SHP77 (cell line): ENCODE measurements around the gene LAMB4.

ENCODE experiments used
- DNase-seq, 2 experiments: peaks; one replicate each; lab custom pipeline; 2025; lab: John Stamatoyannopoulos, UW

The LAMB4 gene

DNA sequence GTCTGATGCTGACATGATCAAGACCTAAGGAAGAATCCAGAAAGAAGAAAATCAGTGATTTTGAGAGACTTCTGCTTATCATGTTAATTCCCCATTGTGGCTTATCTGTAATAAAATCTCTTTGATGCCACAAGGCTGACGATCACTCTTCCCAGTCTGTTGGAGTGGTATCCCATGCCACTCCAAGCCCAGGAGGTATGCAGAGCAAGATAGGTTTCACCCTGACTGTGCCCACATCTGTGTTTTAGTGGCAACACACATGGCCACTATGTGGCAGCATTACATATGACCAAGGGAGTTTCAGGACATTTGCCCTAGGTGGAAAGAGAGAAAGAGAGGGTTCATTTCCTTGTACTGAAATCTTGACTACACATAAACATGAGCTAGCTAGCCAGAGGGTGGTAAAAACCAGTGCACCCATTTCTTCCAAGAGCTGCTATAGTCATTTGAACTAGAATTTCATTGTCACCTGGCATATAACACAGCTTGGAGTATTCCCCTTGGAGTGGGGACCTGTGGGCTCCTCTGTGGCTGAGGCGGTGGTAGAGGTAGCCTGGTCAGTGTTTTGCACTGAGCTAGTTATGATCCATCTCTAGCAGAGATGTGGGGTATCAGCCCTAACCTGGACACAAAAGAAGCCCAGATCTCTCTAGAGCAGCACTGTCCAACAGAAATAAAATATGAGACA, 20.8 kb downstream of the LAMB4 start:
- peak in 1 of 2 experiments; percentile 17 for DNase-seq

DNA sequence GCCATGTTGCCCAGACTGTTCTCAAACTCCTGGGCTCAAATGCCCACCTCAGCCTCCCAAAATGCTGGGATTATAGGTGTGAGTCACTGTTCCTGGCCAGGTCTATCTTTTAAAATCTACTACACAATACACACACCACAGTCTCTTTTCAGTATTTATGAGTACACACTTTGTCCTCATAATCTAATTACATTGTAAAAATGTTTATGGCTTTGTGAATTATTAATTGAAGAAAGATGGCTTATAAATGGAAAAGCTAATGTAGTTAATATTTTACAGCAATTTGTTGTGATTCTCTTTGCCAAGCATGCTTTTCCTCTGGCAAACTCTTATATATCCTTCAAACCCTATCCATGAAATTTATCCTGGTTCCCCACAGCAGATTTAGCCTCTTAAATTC, 22.0 kb downstream of the LAMB4 start:
- DNase-seq = no peak

DNA sequence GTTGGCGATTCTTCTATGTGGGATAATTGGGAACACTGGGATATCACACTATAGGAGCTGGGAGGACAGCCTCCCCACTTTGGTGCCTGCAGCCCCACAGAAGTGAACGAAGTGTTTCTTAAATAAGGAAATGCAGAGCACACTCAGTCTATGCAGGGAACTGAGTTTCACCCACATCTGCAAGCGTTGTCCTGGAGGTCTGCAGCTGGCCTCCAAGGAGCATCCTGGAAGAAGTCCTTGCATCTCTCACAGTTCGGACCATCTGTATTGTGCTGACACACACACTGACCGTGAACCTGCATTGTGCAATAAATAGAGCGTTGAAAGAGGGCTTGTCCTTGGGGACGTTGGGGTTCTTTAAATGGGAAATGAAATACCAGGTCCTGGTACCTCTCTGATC, 25.8 kb downstream of the LAMB4 start:
- DNase-seq = no peak

DNA sequence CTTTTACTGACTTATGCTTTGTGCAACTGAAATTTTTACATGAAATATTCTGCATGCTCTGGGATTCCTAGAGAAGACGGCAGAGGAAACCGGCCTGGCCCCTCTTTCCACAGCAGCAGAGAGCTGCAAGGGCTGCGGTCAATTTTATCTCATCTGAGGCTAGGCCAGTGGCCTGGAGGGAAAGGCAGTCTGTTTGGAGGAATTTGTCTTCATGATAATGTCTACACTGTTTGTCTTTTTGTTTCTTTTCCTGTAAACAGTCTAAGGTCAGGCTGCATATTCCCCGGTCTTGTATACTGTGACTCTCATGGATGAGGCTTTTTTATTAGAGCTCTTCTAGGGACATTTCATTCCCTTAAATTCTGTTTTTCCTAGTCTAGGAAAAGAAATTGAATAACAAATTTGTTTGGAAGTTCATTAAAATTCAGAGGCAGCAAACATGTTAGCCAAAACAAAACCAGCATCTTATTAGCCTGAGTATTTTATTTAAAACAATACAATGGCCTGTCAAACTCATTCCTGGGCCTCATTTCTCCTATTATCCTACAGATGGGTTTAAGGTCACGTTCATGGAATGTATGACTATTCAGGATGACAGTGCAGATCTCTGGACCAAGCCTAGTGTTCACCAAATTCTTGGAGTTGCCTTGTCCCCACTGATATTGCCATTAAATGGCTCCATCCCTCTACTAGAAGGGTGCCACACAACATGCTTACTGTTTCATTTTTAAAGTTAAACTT, 26.4 kb downstream of the LAMB4 start:
- DNase-seq = no peak

DNA sequence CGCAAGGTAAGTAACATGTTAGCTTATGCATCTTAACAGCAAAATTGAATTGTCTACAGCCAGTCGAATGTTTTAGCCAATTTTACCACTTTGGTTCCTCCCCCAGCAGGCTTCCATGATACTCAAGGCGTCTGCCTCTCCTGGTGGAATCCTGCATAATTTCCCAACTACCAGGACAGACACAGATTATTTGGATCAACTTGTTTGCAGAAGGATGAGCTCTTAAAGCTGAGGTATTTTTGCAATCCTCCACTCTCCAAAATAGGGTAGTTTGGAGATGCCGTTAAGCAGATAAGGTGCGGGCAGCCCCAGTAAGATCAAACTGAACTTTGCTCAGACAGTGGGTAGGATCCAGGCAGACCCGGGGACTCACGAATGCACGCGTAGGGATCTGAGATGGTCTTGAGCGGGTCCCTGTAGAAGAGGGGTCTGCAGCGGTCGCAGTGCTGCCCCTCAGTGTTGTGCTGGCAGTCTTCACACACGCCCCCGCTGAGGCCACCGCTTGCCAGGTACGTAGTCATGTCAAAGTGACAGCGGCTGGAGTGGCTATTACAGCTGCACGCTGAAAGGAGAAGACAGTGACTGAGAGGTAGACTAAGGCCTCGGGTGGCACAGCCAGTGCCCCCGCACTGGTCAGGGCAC, 27.4 kb downstream of the LAMB4 start:
- DNase-seq = no peak

DNA sequence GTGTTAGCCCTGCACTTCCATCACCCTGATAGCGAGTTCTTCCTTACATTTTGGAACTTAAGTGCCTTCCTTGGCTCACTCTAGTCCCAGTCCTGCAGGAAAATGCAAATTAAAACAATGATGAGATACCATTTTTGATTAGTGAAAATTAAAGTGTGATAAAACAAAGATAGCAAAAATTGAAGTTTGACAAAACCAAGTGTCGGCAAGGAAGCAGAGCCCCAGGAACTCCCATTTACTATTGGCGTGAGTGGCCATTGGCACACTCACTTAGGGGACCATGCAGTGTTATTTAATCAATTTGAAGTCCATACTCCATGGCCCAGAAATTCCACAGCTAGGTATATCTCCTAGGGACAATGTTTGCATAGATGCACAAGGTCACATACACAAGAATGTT, 28.4 kb downstream of the LAMB4 start:
- no peak for DNase-seq

DNA sequence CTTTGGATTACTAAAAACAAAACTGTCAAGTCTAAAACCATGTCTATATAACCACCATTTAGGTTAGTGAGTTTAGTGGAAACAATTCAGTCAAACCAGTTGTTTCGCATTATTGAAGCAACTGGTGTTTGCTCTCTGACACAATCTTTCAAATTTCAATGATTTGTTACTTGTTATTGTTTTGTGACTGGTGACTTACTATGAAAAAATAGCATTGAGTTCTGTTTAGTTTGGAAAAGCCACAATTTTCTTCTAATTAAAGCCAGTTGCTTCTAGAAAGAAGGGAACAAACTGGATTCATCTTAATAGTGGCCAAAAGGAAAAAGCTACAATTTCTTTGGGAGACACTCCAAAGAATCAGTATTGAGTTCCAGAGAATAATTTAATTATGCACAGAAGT, 30.4 kb downstream of the LAMB4 start:
- no peak for DNase-seq

DNA sequence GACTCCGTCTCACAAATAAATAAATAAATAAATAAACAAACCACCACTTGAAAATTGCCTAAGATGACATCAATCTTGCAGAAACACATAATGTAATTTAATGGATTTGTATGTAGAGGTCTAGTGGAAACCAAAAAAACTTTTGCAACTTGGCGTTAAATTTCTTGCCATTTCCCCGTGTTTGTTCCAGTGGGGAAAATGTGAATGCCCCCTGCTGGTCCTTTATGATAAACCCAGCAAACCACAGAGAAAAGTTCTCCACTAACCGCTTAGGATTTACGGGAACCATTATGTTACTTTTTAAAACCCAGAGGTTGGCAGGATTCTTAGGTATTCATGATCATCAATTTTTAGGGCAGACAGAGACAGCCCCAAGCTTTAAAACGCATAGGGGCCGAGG, 32.5 kb downstream of the LAMB4 start:
- DNase-seq = peak in 1 of 2 experiments; percentile 14

DNA sequence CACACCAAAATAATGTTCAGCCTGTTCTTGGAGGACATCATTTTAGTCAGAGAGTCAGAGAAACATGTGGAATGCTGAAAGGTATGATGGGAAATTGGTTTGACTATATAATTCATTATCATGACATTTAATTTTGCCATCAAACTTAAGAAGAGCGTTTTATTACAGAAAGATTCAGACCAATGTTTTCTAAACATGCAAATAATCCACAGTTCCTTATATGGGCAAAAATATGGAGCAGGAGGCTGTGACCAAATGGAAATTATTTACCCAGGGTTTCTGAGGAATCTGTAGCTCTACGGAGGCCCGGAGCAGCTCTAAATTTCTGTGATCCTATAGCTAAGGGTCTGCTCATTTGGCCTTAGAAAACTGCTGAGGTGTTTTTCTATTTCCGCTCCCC, 33.2 kb downstream of the LAMB4 start:
- no peak for DNase-seq

DNA sequence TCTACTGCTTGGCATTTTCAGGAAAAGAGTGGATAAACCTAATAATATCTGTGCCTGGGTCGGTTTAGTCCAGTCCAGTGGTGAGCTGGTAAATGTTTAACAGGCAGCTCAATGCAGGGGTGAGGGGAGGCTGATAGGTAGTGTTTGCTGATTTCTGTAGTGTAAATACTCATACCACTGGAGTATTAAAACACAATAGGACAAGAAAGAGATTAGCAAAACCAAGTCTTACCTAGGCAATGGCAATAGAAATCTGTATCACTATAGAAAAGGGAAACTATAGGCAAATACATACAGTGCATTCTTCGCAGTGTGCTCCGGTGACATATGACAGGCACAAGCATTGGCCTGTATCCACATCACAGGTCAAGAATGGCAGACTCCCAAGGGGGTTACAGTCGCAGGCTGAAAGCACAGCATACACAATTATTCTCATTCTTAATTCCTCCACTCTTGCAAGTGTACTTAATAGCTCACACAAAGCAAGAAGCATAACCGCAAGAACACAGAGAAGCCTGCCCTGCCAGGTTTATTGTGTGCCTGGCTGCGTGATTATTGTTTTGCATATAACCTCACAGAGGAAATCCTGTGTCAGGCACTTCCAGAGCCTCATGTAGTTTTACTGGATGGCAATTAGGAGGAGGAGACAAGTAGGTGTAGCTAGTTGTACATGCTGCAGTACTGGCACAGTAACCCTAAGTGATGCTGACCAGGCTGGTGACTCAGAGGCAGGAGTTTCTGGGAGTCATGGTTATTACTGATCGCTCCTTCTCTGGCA, 35.0 kb downstream of the LAMB4 start:
- no peak for DNase-seq

DNA sequence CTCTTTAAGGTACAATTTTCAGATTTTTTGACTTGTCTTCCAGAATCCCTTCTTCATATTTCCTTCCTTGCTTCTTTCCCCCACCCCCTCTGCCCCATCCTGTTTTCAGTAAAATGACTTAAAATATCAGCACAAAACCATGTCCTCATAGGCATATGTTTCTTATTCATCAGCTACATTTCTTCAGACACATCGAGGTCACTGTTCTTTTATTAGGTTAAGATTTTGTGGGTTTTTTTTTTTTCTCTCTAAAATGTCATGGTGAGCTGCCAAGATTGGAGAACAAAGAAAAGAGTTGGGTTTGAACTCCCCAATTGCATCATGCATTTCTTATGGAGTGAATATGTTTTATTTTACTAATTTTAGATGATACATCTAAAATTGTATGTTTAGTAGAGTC, 35.8 kb downstream of the LAMB4 start:
- DNase-seq = no peak

DNA sequence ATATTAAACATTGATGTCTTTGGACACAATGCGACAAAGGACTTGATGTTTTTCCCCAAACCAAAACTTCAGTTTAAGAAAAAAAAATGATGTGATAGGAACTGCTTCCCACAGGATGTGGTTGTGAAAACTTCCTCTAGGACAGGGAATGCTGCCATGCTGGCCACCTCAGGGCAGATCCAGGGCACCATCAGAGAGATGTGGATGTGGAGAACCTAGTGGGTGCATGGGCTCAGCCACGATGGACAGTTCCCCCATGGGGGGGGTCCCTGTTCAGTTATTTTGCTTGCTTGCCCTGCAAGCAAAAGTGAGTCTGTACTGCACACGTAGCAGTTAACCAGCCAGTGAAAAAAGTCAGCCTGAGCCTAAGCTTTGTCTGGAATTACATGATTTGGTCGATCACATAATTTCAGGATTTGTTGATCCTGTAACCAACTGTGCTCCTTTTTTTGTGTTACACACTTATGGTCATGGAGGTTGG, 36.3 kb downstream of the LAMB4 start:
- DNase-seq = no peak

DNA sequence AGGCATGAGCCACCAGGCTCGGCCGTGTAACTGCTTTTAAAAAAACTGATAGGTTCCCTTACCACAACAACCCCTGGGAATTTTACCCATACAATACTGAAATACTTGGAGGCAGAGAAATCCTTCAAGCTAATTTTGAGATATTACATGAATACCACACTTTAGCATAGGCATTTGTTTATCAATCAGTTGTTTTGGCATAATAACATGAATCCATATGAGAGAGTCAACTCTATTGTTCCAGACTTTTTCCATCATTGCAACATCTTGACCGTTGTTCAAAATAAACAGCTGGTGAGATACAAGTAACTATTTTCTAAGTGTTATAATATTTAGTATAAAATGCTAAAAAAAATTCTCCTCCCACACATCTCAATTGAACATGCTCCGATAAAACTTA, 36.8 kb downstream of the LAMB4 start:
- DNase-seq = no peak

DNA sequence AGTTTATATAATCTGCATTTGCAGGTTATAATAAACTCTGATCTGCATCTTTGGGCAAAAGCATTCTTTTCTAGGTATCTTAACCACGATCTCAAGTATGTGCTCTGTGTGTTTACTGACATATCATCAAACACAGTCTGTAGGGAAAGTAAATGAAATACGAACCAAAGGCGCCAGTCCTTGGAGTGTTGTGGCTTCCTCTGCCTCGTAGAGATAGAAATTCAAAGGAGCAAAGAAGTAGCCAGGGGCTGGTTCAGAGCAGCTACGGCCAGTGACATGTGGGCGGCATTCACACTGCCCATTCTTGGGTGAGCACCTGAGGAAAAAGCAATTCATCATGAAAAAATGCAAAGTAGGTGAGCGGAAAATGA, 38.7 kb downstream of the LAMB4 start:
- DNase-seq = no peak

DNA sequence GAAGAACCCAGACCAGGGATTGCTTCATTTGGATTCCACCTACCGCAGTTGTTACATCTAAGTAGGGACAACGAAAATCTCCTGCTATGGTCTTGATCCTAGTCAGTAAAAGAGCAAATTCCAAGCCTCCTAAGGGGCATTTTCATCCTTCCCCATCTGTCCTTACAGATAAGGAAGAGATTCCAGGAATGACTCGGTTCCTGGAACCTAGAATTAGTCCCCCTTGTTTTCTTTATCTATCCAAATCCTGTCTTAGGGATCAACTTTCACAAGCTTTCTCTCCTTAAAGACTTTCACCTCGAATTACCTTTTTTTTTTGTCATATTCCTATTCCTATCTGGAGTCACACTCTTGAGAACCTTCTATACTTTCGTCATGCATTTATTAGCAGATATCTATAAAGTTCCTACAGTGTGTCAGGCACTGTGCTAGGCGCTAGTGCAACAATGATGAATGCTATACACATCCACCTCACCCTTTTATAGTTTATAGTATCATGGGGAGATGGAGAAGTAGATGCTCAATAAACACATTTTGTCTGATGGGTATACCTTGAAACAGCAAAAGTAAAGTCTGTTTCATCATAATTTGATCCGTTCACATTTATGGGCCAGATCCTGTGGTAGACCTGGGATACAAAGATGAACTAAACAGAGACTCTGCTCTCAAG, 39.2 kb downstream of the LAMB4 start:
- DNase-seq = no peak

DNA sequence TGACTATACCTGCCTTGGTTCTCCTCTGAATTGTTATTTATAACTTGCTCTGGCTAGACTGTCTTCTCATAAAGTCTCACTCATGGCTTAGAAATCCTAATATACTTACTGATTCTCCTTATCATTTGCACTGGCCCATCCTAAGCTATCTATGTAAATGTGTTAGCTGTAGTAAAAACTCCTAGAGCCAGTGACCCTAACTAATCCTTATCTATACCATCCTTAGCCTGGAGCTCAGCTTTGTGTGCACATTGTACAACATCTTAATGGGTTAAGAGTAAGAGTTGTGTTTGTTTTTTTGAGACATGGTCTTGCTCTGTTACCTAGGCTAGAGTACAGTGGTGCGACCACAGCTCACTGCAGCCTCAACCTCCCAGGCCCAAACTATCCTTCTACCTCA, 40.8 kb downstream of the LAMB4 start:
- DNase-seq = no peak

DNA sequence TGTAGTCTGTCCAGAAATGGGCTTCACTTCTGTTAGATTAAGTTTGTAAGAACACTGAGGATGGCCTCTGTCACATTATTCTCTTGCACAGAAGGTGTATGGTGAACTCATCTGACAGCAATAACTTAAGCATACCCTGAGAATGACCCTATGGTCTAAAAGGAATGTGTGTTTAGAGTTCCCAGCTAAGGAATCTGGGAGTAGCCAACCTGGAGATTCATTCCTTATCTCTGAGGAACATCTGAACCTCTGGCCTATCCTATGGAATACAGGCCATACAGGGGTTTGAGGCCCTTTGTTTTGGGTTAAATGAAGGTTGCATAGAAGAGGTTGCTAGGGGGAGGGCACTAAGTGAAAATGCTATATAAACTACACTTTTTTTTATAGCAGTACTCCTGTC, 41.4 kb downstream of the LAMB4 start:
- no peak for DNase-seq

DNA sequence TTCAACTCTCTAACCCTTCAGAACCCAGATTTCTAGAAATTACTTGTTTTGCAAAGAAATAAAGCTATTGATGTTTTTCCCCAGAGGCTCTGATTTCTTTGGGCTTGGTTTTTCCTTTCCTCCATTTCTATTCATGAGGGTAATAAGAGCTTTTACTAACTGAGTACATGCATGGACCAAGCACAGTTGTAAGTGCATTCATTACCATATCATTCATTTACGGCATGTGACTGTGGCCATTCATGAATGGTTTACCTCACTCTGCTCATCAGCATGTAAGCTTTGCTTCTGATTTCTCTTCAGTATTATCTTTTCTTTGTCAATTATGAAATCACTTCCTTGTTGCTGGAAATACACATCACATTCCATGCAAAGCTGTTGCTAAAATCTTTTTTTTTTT, 42.4 kb downstream of the LAMB4 start:
- DNase-seq = no peak

DNA sequence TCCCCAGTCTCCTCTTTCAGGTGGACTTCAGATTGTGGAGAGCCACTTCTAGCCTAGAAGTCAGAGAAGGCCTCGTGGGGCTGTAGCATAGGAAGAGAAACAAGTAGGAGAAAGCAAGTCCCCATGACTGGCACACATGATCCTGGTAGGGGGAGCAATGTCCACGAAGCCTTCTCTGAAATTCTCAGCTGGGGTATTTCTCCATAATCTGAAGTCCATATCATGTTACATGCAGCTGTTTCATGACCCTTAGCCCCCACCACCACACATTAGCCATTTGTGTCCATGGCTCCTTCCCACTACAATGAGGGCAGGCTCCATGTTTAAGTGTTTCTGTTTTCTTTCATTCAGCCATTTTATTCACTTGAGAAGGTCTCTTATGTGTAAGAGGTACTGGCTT, 43.2 kb downstream of the LAMB4 start:
- no peak for DNase-seq

DNA sequence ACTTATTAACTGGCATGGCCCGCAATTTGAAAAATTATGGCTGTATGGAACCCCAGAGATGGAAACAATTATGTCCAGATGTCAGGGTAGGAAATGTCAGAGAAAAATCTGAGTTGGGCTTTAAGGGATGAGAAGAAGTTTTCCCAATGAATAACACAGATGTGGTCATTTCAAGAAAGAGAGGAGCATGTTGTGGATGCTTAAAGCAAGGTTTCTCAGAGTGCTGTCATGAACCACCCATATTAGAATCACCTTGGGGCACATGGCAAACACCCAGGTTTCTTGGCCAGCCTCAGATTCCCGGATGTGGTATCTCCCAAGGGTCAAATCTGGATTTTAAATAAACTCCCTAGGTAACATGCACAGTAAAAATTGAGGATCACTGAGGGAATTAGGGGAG, 43.6 kb downstream of the LAMB4 start:
- no peak for DNase-seq

DNA sequence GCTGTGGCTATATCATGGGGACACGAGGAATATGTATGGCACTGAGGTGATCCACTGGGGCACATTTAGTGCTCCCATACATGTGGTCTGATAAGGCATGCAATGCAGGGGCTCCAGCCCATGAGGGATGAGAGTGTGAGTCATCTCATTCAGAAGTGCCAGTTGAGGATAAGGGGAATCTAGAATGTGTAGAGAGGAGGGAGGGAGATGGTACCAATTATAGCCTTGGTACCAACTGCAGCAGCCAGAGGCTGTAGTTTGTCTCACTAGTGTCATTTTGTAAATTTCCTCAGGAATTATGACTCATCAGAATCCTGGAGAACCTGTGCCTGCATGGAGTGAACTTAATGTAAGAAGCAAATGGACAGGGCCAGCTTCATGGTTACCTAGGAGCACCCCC, 46.2 kb downstream of the LAMB4 start:
- DNase-seq = no peak
